Jurkat, Clone E6-1 (cell line): Measurements from ENCODE around the gene TSPAN6.

Source experiments
- DNase-seq: peaks from one replicate; pipeline ENCODE4 v3.0.0-alpha.2; 2011; ENCODE audit warnings: low read depth, low spot score
- H3K4me3 ChIP-seq: 2 replicates; pipeline ENCODE4 v1.5.1; 2011; ENCODE audit warnings: mild to moderate bottlenecking, low read length, control low read depth, moderate library complexity

Gene TSPAN6

GRCh38 chrX:100593126-100593525 is 43.5 kb downstream of the TSPAN6 start:
- H3K4me3 ChIP-seq, result no peak overlapping the region
- no peak for DNase-seq

DNA sequence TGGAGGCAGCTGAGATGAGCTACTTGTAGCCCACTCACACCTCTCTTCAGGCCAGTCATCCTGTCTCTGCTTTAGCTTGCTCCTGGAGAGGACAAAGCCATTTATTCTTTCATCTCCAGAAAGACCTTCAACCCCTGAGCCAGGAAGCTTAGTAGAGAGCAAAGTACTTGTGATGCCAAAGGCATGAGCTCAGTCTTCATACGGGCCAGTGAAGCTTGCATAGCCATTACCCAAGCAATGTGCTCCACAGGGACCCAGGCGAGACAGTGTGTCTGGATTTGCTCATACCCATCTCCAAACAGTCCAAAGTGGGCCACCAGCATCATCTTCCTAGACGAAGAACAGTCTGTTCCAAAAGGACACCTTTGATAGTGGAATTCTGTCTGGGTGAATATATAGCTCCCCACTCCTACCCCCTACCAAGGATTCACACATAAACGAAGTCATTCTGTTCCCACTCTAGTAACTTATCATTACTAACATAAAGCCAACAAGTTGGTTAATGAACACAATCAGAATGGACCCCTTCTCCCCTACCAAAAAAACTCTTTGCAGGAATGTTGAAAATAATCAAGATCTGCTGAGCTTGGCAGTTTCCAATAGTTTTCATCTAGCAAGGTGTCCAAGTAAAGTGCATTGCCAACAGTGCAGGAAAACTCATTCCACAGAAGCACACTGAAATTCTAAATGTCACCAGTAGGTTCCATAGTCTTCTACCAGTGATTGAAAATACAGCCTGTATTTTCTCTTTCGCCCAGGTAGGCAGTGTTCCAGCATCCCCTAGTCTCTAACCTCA is 45.2 kb downstream of the TSPAN6 start:
- no peak for DNase-seq
- no peak overlapping the region for H3K4me3 ChIP-seq

DNA sequence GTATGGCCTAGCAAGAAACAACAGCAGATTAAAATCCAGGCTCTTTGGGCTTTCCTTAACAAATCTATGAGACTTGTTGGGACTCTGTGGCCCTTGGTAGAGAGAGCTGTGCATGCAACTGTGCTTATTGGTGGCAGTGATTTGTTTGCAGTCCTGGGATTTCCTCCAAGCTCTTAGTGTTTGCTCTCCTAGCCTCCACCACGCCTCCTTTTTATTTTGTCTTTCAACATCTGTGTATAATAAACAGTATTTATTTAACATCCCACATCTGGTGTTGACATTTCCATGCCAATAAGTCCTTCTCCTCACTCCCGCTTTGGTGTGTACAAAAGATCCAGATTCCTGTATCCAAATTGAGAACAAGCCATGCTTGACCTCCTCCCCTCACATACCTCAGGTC is 48.7 kb downstream of the TSPAN6 start:
- H3K4me3 ChIP-seq, result no peak overlapping the region
- DNase-seq, result no peak

- DNase-seq, result no peak
- H3K4me3 ChIP-seq, result no peak overlapping the region
Measured at GRCh38 chrX:100586747-100587146, 49.9 kb downstream of the TSPAN6 start.

DNA sequence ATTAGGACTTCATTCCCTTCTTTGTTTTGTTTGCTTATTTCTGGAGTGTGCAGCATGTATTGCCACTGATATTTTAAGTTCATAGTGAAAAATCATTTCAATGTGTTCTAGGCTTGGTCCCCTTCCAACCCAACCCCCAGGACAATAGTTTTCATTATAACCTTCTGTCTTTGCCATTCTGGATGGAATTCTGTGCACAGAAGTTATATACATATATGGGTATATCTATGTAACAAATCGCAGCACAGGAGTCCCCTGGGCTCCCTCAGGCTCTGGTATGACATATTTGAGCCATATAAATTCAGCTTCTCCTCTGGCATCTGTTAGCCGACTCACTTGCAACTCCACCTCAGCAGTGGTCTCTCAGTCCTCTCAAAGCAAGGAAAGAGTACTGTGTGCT is 52.0 kb downstream of the TSPAN6 start, which contains the start of gene TNMD:
Gene TNMD (plus strand): TSS at position 326 of the 400 bp plus-strand sequence. CDS start 83 bp downstream, outside the sequence.
- no peak for DNase-seq
- H3K4me3 ChIP-seq, result no peak within 1 kb of the TSS
